ENCODE measurements around the gene ADAMTS18. TPM values are rescaled to one million over a fixed set of nuclear protein-coding genes. Genes with fewer than 3 reads are reported as not detected.
A peak's percentile ranks its signal among the peaks of the same experiment; 100 is the strongest.

The ADAMTS18 gene
- total and polyA plus RNA-seq, 2 of the 8 experiments (the other 6 are each of a cell fraction or from before 2014, with no cell fraction given), result 0.05 to 0.19 TPM

GRCh38 chr16:77435272-77435820, 512 bp upstream of the ADAMTS18 start:
- H3K23me2 ChIP-seq (ENCODE audit: low read depth, low read length), result peaks cover 6% of the 10 kb centered on the region; the same call in 1 of the 2 replicates
- H3K36me3 ChIP-seq (ENCODE audit: control insufficient read depth in 2 of 4, insufficient read depth in 4 of 4, low read length in 3 of 4), result no peaks in the 10 kb centered on the region
- H3K4me2 ChIP-seq (ENCODE audit: insufficient read depth in 1 of 2, low read depth in 2 of 2, low read length in 2 of 2), result peak overlapping the region; percentile 69 to 93
- H3K4me3 ChIP-seq (ENCODE audit: extremely low read depth in 1 of 4, insufficient read depth in 2 of 4, low read depth in 3 of 4, low read length in 4 of 4), result peak overlapping the region; percentile 52 to 81 (median 63)
- H4K91ac ChIP-seq (replicated peaks; ENCODE audit: insufficient read length, low read length), result no peak overlapping the region
- no peak overlapping the region for H3K27ac ChIP-seq (ENCODE audit: low read depth, low read length)
- DNase-seq (ENCODE audit: low read depth in 1 of 2, low spot score in 2 of 2) (peak in 1 of 2 experiments; percentile 50), FAIRE-seq (no peak)
- no peak overlapping the region for H4K5ac ChIP-seq (ENCODE audit: insufficient read length, low read depth, low read length)
- CTCF ChIA-PET (ENCODE audit: partially characterized antibody), result interaction anchor here (0.6 to 13.9 kb wide), 17 partner anchors 9 to 214 kb away, joined by 3 to 223 read pairs (median 4); no protein-coding TSS in a partner anchor
- no peak overlapping the region for H3K56ac ChIP-seq (replicated peaks; ENCODE audit: insufficient read length, low read depth, low read length)
- H2BK120ac ChIP-seq (replicated peaks; ENCODE audit: low read depth, low read length), result no peak overlapping the region
- no peak overlapping the region for H3K4ac ChIP-seq (replicated peaks; ENCODE audit: insufficient read length, low read depth, low read length)
- H3K79me1 ChIP-seq (ENCODE audit: low read depth, low read length), result no peaks in the 10 kb centered on the region
- peaks cover 0 to 4% (median 0%) of the 10 kb centered on the region in 4 experiments; a peak in 3 of 7 replicates for H3K4me1 ChIP-seq (replicated peaks in 1 of 4; ENCODE audit: control insufficient read depth in 3 of 4, insufficient read depth in 4 of 4, low read length in 3 of 4)
- POLR2A ChIA-PET (ENCODE audit: partially characterized antibody), result interaction anchor here (1.1 kb wide), 2 partner anchors 19 to 167 kb away, joined by 3 read pairs; no protein-coding TSS in a partner anchor
- no peak overlapping the region for H3K23ac ChIP-seq (ENCODE audit: insufficient read length)
- H3K79me2 ChIP-seq (ENCODE audit: control insufficient read depth in 1 of 2, insufficient read depth in 2 of 2, low read length in 2 of 2), result no peaks in the 10 kb centered on the region
- no peak overlapping the region for H2BK12ac ChIP-seq (ENCODE audit: low read depth, low read length)
- no peaks in the 10 kb centered on the region for H3K9me3 ChIP-seq (ENCODE audit: insufficient read depth in 2 of 2, low read depth in 1 of 2, low read length in 1 of 2)
- TF ChIP-seq, protein P1, sequence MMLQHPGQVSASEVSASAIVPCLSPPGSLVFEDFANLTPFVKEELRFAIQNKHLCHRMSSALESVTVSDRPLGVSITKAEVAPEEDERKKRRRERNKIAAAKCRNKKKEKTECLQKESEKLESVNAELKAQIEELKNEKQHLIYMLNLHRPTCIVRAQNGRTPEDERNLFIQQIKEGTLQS (IDR thresholded peaks at IDR 0.05; ENCODE audit: insufficient read depth, low read depth, low read length), result no peak
- TF ChIP-seq SIX5 (IDR thresholded peaks at IDR 0.05; ENCODE audit: low read depth, low read length), result no peak
- no peak for TF ChIP-seq NANOG (IDR thresholded peaks at IDR 0.05; ENCODE audit: insufficient read depth, low read depth, low read length, poor library complexity, severe bottlenecking)
- no peak for TF ChIP-seq RXRA (IDR thresholded peaks at IDR 0.05; ENCODE audit: insufficient read depth, low read depth, low read length)
- TF ChIP-seq MAFK (IDR thresholded peaks at IDR 0.05; ENCODE audit: low read depth, low read length), result no peak
- peak; percentile 39 for TF ChIP-seq SUZ12 (IDR thresholded peaks at IDR 0.05; ENCODE audit: low read length)
- 0 out of 2 replicates have a peak, but pooled peaks have one; percentile 16 for TF ChIP-seq RBBP5 (IDR thresholded peaks at IDR 0.05; ENCODE audit: borderline replicate concordance, low read depth, low read length)
- TF ChIP-seq NRF1 (IDR thresholded peaks at IDR 0.05; ENCODE audit: low read depth, low read length), result no peak
- no peak for TF ChIP-seq POU5F1 (IDR thresholded peaks at IDR 0.05; ENCODE audit: low read depth, low read length)
- TF ChIP-seq JUND (IDR thresholded peaks at IDR 0.05; ENCODE audit: low read length), result no peak
- TF ChIP-seq HDAC6 (IDR thresholded peaks at IDR 0.05; ENCODE audit: low read depth, low read length), result no peak
- TF ChIP-seq TBP (IDR thresholded peaks at IDR 0.05; ENCODE audit: low read depth, low read length), result no peak
- H4K20me1 ChIP-seq (replicated peaks in 1 of 2; ENCODE audit: control insufficient read depth in 1 of 2, insufficient read depth in 2 of 2, low read length in 2 of 2), result peaks cover 0 to under 1% of the 10 kb centered on the region in 2 experiments
- no peak overlapping the region for H3K9ac ChIP-seq (replicated peaks in 1 of 4; ENCODE audit: extremely low read depth in 1 of 4, low read depth in 3 of 4, low read length in 3 of 4)
- H2BK15ac ChIP-seq (ENCODE audit: low read length), result no peak overlapping the region
- H4K8ac ChIP-seq (ENCODE audit: extremely low read depth, insufficient read depth, low read length), result no peak overlapping the region
- no peak overlapping the region for H3K18ac ChIP-seq (ENCODE audit: extremely low read depth, low read length)
- no peak overlapping the region for H2BK5ac ChIP-seq (ENCODE audit: low read depth, low read length)
- peak overlapping the region; percentile 90 for H2AFZ ChIP-seq (ENCODE audit: low read length)
- 0 out of 2 replicates have a peak overlapping the region, but pooled peaks have one; percentile 3 for H2BK20ac ChIP-seq (ENCODE audit: low read length)
- no peak overlapping the region for H2AK5ac ChIP-seq (ENCODE audit: low read depth, low read length)
- 26% methylated on average over 20 of the region's 20 CpGs; no CpG with 5 or more reads in 1 of the 2 experiments for WGBS, 2 experiments (ENCODE audit: extremely low coverage in 1 of 2, insufficient coverage in 1 of 2, insufficient read length in 1 of 2, insufficient replicate concordance in 2 of 2, low coverage in 1 of 2, low lambda C conversion rate in 2 of 2, missing lambda C conversion rate in 1 of 2)
- H3K14ac ChIP-seq (ENCODE audit: insufficient read length), result no peak overlapping the region
- peaks cover 14 to 48% (median 39%) of the 10 kb centered on the region in 4 experiments for H3K27me3 ChIP-seq (replicated peaks in 1 of 4; ENCODE audit: control insufficient read depth in 3 of 4, extremely low read depth in 1 of 4, insufficient read depth in 3 of 4, low read length in 3 of 4)

Data from H1 (cell line).